Measurements from ENCODE around the gene NADK. TPM values are rescaled to one million over a fixed set of nuclear protein-coding genes. Genes with fewer than 3 reads are reported as not detected.

NADK gene
- total RNA-seq, 1 experiment from 2014 or later: 107 TPM

- ChIA-PET POLR2A (interaction anchor here (1.1 kb wide), 1 partner anchor 19 kb away, joined by 3 read pairs; no protein-coding TSS in a partner anchor), CTCF (interaction anchor here (0.6 kb wide), 1 partner anchor 91 kb away, joined by 3 read pairs; no protein-coding TSS in a partner anchor)
- Mint-ChIP-seq H3K27me3 (ENCODE audit: insufficient read depth, unreplicated experiment) (no peaks in the 10 kb centered on the region), H3K4me3 (ENCODE audit: unreplicated experiment) (no peak overlapping the region), H3K36me3 (ENCODE audit: insufficient read depth, unreplicated experiment) (peaks cover 91% of the 10 kb centered on the region), H3K4me1 (ENCODE audit: insufficient read depth, unreplicated experiment) (peaks cover 43% of the 10 kb centered on the region), H3K27ac (ENCODE audit: low read depth, unreplicated experiment) (no peak overlapping the region), H3K9me3 (ENCODE audit: unreplicated experiment) (no peaks in the 10 kb centered on the region)
- intact Hi-C loops (cut with micrococcal nuclease): no loop called here
- TF ChIP-seq CTCF (IDR thresholded peaks at IDR 0.05; ENCODE audit: unreplicated experiment): no peak
- DNase-seq (ENCODE audit: unreplicated experiment): no peak
- no TSS peak for BruUV-seq (replicated peaks)
Measured at GRCh38 chr1:1760715-1761114, 17.6 kb downstream of the NADK start.

GRCh38 chr1:1760345-1760650 lies 18.0 kb downstream of the NADK start:
- Mint-ChIP-seq H3K27ac (ENCODE audit: low read depth, unreplicated experiment) (no peak overlapping the region), H3K4me3 (ENCODE audit: unreplicated experiment) (no peak overlapping the region), H3K4me1 (ENCODE audit: insufficient read depth, unreplicated experiment) (peaks cover 43% of the 10 kb centered on the region), H3K36me3 (ENCODE audit: insufficient read depth, unreplicated experiment) (peaks cover 91% of the 10 kb centered on the region), H3K27me3 (ENCODE audit: insufficient read depth, unreplicated experiment) (no peaks in the 10 kb centered on the region), H3K9me3 (ENCODE audit: unreplicated experiment) (no peaks in the 10 kb centered on the region)
- CTCF ChIA-PET: no interaction called here
- intact Hi-C loops (cut with micrococcal nuclease): no loop called here
- no peak for DNase-seq (ENCODE audit: unreplicated experiment)
- no TSS peak for BruUV-seq (replicated peaks)
- TF ChIP-seq CTCF (IDR thresholded peaks at IDR 0.05; ENCODE audit: unreplicated experiment): no peak
- POLR2A ChIA-PET: interaction anchor here (1.1 kb wide), 1 partner anchor 20 kb away, joined by 3 read pairs; no protein-coding TSS in a partner anchor

GRCh38 chr1:1759456-1760344 lies 18.6 kb downstream of the NADK start:
- intact Hi-C loops (cut with micrococcal nuclease): no loop called here
- peak overlapping the region; percentile 55 for H3K4me3 Mint-ChIP-seq (ENCODE audit: unreplicated experiment)
- ChIA-PET POLR2A (interaction anchor here (0.5 to 2.5 kb wide), 4 partner anchors 17 to 25 kb away, joined by 3 to 14 read pairs (median 6); no protein-coding TSS in a partner anchor), CTCF (interaction anchor here (0.6 kb wide), 1 partner anchor 387 kb away, joined by 4 read pairs; no protein-coding TSS in a partner anchor)
- no peak for TF ChIP-seq CTCF (IDR thresholded peaks at IDR 0.05; ENCODE audit: unreplicated experiment)
- DNase-seq (ENCODE audit: unreplicated experiment): no peak
- H3K4me1 Mint-ChIP-seq (ENCODE audit: insufficient read depth, unreplicated experiment): peaks cover 43% of the 10 kb centered on the region
- H3K27ac Mint-ChIP-seq (ENCODE audit: low read depth, unreplicated experiment): peak overlapping the region; percentile 64
- no peaks in the 10 kb centered on the region for H3K9me3 Mint-ChIP-seq (ENCODE audit: unreplicated experiment)
- BruUV-seq (replicated peaks): no TSS peak
- H3K36me3 Mint-ChIP-seq (ENCODE audit: insufficient read depth, unreplicated experiment): peaks cover 91% of the 10 kb centered on the region
- H3K27me3 Mint-ChIP-seq (ENCODE audit: insufficient read depth, unreplicated experiment): no peaks in the 10 kb centered on the region

GRCh38 chr1:1758692-1759455 lies 19.4 kb downstream of the NADK start:
- Mint-ChIP-seq H3K4me1 (ENCODE audit: insufficient read depth, unreplicated experiment) (peaks cover 38% of the 10 kb centered on the region), H3K27me3 (ENCODE audit: insufficient read depth, unreplicated experiment) (no peaks in the 10 kb centered on the region), H3K36me3 (ENCODE audit: insufficient read depth, unreplicated experiment) (peaks cover 91% of the 10 kb centered on the region), H3K9me3 (ENCODE audit: unreplicated experiment) (no peaks in the 10 kb centered on the region), H3K27ac (ENCODE audit: low read depth, unreplicated experiment) (peak overlapping the region; percentile 64), H3K4me3 (ENCODE audit: unreplicated experiment) (peak overlapping the region; percentile 55)
- TF ChIP-seq CTCF (IDR thresholded peaks at IDR 0.05; ENCODE audit: unreplicated experiment): no peak
- intact Hi-C loops (cut with micrococcal nuclease): no loop called here
- no TSS peak for BruUV-seq (replicated peaks)
- DNase-seq (ENCODE audit: unreplicated experiment): peak; percentile 80
- ChIA-PET POLR2A (interaction anchor here (0.5 to 2.5 kb wide), 11 partner anchors 16 to 415 kb away, joined by 3 to 14 read pairs (median 4); no protein-coding TSS in a partner anchor), CTCF (interaction anchor here (0.6 to 1.3 kb wide), 5 partner anchors 15 to 386 kb away, joined by 3 to 9 read pairs (median 4); no protein-coding TSS in a partner anchor)

Data from MCF 10A (cell line).